Fibroblast of skin of left quadriceps (primary cell): ENCODE results near the gene ESRRG.

Experiments
- DNase-seq, 2 experiments: peaks; one replicate each; pipeline ENCODE4 v3.0.0-alpha.2; 2013; ENCODE audit warnings: low read depth in 2 of 2

Gene ESRRG

DNA sequence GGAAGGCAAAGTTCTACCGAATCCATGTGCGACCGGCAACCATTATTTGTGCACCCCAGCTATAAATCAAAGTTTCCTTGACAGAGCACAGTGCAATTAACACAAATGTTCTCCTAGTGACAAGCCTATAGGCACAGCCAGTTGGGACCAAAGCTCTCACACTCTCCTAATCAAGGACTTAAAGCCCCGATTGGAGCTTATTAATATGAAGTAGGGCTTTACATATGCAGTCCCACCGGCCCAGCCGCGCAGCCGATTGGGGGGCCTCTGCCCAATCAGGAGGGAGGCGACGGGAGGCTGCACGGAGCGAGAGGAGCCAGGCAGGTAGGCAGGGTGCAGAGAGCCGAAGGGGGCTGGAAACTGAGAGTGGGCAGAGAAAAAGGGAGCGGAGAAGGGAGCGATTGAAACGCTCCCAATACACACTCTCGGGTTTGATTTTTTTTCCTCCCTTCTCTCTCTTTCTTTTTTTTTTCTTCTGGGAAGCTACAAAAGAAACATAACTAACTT lies at the start of gene ESRRG:
TSS of gene ESRRG (minus strand) at position 156 of the 507 bp plus-strand sequence. CDS start at position 26, 130 bp downstream.
- DNase-seq = no peak

DNA sequence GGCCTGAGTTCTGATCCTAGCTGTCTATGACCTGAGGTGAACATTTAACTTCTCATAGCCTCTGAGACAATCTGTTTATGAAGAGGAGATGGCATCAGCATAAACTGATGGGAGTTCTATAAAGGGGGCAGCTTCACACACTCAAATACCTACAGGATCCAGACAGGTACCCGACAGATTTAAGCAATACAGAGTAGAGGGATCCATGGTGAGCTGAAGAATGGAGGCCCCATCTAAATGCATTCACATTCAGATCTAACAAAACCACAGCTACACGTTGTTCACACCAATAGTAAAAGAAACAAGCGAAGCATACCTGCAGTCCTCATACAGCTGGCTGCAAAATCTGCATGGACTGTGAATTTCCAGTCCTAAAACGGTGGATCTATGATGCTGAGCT lies 48.7 kb upstream of the ESRRG start:
- DNase-seq = no peak

- no peak for DNase-seq
Measured at GRCh38 chr1:216766633-216767327, 43.6 kb upstream of the ESRRG start.

- no peak for DNase-seq
Measured at GRCh38 chr1:216765346-216766300, 42.4 kb upstream of the ESRRG start.

DNA sequence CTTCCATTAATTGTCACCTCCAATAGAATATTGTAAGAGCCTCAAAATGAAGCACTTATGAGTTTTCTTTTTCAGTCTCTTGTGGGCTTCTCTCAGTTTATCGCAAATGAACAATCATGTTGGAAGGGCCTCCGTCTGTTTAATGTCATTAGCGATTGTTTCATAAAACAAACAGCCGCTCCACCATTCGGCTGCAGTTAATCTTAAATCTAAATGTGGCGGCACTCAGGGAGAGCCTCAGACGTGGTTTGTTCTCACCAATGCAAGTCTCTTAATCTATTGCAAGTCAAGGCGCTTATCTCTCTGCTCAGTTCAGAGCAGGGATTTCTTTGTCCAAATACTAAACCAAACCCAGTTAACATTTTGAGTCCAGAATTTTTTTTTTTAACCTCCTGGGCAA lies 34.9 kb upstream of the ESRRG start:
- DNase-seq = no peak

DNA sequence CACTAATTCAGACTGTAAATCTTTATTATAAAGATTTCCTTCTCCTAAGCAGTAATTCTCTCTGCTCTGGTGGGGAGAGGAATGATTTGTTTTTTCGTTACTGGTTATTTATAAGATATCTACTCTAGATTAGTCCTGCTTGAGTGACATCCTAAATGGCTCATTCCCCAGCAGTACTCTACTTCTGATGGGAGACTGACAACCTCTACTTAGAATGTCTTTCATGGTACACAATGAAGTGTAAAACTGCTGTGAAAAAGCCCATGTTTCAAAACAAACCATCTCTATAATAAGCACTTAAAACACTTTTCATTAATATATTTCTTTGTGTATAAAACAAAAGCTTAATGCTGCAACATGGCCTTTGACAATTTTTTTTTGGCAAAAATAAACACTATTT lies 33.9 kb upstream of the ESRRG start:
- no peak for DNase-seq

DNA sequence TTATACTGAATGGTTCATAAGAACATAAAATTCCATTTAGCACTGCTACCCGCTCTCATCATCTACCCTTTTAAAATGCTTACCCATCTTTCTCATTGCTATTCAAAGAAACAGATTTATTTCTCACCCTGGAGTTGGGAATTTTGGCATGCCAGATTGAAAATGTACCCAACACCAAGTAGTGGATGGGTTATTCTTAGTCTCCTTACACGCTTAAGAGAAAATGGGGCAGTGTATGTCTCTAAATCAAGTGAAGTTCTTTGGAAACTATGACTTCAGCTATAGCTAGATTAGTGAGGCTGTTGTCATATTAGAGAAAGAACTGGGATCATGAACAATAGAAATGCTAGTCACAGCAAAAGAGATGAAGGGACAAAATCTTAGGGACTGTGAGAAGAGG lies 27.7 kb upstream of the ESRRG start:
- DNase-seq = no peak

GRCh38 chr1:216750031-216750627 lies 26.9 kb upstream of the ESRRG start:
- peak; percentile 23 to 25 for DNase-seq

- no peak for DNase-seq
Measured at GRCh38 chr1:216749232-216749631, 26.0 kb upstream of the ESRRG start.

GRCh38 chr1:216742625-216743024 lies 19.4 kb upstream of the ESRRG start:
- DNase-seq = no peak

DNA sequence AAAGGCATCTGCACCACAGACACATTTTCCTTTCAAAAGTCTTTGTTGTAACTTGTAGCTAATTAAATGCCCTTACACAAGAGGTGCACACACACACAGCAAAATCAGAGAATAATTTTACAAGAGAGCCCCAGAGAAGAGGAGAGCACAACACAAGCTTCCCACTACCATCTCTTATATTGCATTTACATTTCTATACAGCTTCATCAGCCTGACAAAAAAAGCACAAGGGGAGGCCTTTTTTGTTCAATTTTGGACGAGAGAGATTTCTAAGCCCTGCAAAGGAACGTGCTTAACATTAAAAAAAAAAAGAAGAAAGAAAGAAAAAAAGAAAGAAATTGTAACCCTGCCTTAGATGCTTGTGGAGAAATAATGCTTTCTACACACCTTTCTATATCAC lies 17.1 kb upstream of the ESRRG start:
- no peak for DNase-seq

DNA sequence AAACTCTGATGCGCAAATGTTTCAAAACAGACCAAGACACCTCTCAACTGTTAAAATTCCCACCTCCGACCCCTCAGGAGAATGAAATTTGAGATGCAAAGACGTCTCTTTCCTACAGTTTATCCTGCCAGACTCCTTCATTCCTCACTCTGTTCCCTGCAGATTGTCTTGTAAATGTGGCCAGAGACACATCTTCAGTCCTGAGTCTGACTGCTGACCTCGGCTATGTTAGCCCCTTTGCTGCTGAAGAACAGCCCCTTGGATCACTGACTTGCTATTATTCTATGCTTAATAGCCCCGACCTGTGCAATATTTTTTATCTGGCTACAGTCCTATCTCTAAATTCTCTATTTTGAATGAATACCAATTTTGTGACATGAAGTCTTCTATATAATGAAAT lies 16.6 kb upstream of the ESRRG start:
- no peak for DNase-seq

DNA sequence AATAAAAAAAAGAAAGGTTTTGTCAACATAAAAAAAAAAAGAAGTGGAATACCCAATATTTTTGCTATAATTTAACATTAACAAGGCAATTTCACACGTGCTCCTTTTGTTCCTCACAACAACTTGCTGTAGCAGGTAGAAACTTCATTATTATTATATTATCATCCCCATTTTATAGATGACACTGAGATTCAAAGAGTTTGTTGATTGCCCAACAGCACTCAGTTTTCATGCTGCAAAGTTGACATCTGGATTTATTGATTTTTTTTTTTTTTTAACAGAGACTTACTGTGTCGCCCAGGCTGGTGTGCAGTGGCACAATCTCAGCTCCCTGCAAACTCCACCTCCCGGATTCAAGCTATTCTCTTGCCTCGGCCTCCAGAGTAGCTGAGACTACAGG lies 8.9 kb upstream of the ESRRG start:
- no peak for DNase-seq

GRCh38 chr1:216731562-216731961 lies 8.3 kb upstream of the ESRRG start:
- no peak for DNase-seq

DNA sequence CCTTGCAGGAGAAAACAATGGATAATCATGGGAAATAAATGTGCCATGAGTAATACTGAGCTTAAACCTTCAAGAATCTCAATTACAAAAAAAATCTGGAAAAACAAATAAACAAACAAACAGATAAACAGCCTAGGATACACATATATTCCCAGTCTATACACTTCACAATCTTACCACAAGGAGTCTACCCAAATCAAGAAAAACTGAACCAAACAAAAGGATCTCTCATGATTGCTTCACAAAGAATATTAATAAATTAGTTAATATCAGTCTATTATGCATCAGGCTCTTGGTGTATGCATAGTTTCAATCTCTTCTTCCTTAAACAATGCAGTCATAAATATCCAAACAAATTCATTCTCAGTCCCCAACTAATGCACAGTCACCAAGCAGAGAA lies 3.2 kb upstream of the ESRRG start:
- DNase-seq = no peak

GRCh38 chr1:216722821-216723220 lies 408 bp downstream of the ESRRG start:
- no peak for DNase-seq

DNA sequence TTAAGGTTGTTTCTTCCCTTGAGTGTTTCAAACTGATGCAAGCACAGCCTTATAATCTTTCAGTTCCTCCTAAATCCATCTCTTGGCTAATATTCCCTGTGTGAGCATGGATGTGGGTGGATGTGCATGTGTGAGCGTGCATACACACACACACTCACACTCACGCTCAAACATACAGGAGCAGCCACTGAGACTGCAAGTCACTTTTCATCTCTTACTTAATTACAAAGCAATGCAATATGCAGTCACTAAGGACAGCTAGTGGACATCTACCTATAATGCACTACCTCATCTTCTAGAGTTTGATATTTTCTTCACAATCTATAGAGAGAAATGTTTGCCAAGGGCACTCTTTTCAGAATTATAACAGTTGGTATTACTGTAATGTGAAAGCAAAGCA lies 1.4 kb downstream of the ESRRG start:
- DNase-seq = no peak

- no peak for DNase-seq
Measured at GRCh38 chr1:216721062-216721461, 2.2 kb downstream of the ESRRG start.

GRCh38 chr1:216711712-216712111 lies 11.5 kb downstream of the ESRRG start:
- DNase-seq = no peak

DNA sequence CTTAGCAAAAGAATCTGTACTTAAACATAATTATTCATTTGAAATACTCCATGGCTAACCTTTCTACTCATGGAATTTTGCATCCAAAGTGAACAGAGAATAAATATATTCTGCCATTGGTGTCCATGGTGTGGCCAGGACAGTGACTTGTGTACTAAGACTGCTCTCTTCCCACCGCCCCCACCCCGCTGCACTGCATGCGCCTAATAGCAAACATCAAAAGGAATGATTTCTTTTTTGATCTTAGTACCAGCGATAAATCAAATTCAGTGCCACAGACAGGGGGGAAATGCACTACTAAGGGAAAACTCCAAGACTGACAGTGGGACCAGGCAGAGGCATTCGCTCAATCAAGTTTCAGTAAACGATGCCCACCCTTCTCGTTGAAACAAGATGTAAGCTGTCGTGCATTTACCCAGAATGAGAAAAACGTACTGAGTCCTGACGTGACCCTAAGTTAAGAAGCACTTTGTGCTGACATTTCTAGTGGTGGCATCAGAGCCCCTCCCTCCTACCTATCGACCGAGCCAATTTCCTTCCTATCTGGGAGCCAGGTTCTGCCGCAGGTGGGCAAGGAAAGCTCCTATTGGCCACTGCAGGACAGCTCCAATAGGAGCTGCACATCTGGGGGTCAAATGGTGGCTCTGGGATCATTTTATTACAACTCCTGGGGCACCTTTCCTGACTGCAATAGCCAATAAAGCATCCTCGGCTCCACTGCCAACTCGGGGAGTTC lies 12.5 kb downstream of the ESRRG start:
- no peak for DNase-seq

- no peak for DNase-seq
Measured at GRCh38 chr1:216710055-216710454, 13.2 kb downstream of the ESRRG start.

DNA sequence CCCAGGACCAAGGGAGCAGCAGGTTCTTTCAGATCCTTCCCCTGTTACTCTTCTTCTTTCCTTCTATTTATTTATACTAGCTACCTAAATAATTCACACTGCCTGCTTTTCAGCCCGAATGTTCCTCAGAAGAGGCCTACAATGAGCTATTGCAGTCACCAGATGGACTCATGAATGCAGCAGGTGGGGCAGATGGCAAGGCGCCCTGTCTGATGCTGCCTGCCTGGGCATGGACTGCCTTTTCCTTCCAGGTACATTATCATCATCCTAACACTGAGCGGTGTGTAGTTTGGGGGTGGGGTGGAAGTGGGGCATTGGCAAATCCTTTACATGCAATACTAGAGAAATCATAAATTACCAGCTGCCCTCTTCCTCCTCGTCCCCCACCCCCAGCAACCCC lies 17.6 kb downstream of the ESRRG start:
- no peak for DNase-seq
